H1 (cell line): ENCODE data around the gene OTUD4. TPM values are rescaled to one million over a fixed set of nuclear protein-coding genes. Genes with fewer than 3 reads are reported as not detected.

Source experiments
- CTCF ChIA-PET: fragments of 300-600 bp; sonication (Branson Sonifier 250); formaldehyde crosslinking; loops from one replicate; lab custom pipeline; 2021; ENCODE audit not compliant: partially characterized antibody; lab: Charles Lee
- POLR2A ChIA-PET: fragments of 300-600 bp; sonication (Branson Sonifier 250); formaldehyde crosslinking; loops from one replicate; lab custom pipeline; 2021; ENCODE audit warnings: inconsistent platforms; ENCODE audit not compliant: partially characterized antibody; lab: Charles Lee
- DNase-seq, 2 experiments: peaks; one replicate each; pipeline versions ENCODE4 v3.0.0 to v3.0.0-alpha.2; 2010 to 2022; ENCODE audit warnings: low spot score in 2 of 2, low read depth in 1 of 2, mixed read lengths in 1 of 2
- FAIRE-seq: peaks from 2 replicates; lab custom pipeline; 2011; peaks lifted over from hg19 to GRCh38; lab: Jason Lieb, UNC
- H2AFZ ChIP-seq: 2 replicates; pipeline ENCODE4 v1.8.1; 2012; ENCODE audit warnings: low read length, inconsistent platforms
- H2AK5ac ChIP-seq: 2 replicates; pipeline ENCODE4 v1.6.1; 2013; ENCODE audit warnings: low read depth, low read length
- H2BK120ac ChIP-seq: replicated peaks from 2 replicates; pipeline ENCODE3; 2013; ENCODE audit warnings: low read depth, low read length, inconsistent platforms
- H2BK12ac ChIP-seq: 2 replicates; pipeline ENCODE4 v1.6.1; 2013; ENCODE audit warnings: low read depth, low read length
- H2BK15ac ChIP-seq: 2 replicates; pipeline ENCODE4 v1.6.1; 2013; ENCODE audit warnings: low read length
- H2BK20ac ChIP-seq: 2 replicates; pipeline ENCODE4 v1.6.1; 2013; ENCODE audit warnings: low read length
- H2BK5ac ChIP-seq: 2 replicates; pipeline ENCODE4 v1.6.1; 2013; ENCODE audit warnings: low read depth, low read length
- H3K14ac ChIP-seq: 2 replicates; pipeline ENCODE4 v1.6.1; 2013; ENCODE audit warnings: inconsistent platforms; ENCODE audit not compliant: insufficient read length
- H3K18ac ChIP-seq: 2 replicates; pipeline ENCODE4 v1.6.1; 2013; ENCODE audit warnings: low read length; ENCODE audit errors: extremely low read depth
- H3K23ac ChIP-seq: 2 replicates; pipeline ENCODE4 v1.6.1; 2013; ENCODE audit warnings: inconsistent platforms; ENCODE audit not compliant: insufficient read length
- H3K23me2 ChIP-seq: 2 replicates; pipeline ENCODE4 v1.6.1; 2013; ENCODE audit warnings: low read depth, low read length
- H3K27ac ChIP-seq: 2 replicates; pipeline ENCODE4 v1.6.1; 2011; ENCODE audit warnings: low read depth, low read length, inconsistent platforms
- H3K27me3 ChIP-seq, 4 experiments: replicated peaks in 1 of 4; 1 replicate in 1 of 4; 2 replicates in 3 of 4; pipeline versions ENCODE4 v1.6.1 to v1.8.1; 2011 to 2013; ENCODE audit warnings: low read length in 3 of 4, mild to moderate bottlenecking in 3 of 4, inconsistent platforms in 2 of 4, mixed read lengths in 2 of 4, moderate library complexity in 1 of 4; ENCODE audit not compliant: control insufficient read depth in 3 of 4, insufficient read depth in 3 of 4; ENCODE audit errors: extremely low read depth in 1 of 4
- H3K36me3 ChIP-seq, 4 experiments: 2 replicates each; pipeline versions ENCODE4 v1.6.1 to v1.8.1; 2011 to 2013; ENCODE audit warnings: mild to moderate bottlenecking in 4 of 4, low read length in 3 of 4, moderate library complexity in 2 of 4, control low read depth in 1 of 4, inconsistent platforms in 1 of 4; ENCODE audit not compliant: insufficient read depth in 4 of 4, control insufficient read depth in 2 of 4
- H3K4ac ChIP-seq: replicated peaks from 2 replicates; pipeline ENCODE3; 2013; ENCODE audit warnings: low read length, low read depth, mixed read lengths, inconsistent platforms; ENCODE audit not compliant: insufficient read length
- H3K4me1 ChIP-seq, 4 experiments: replicated peaks in 1 of 4; 1 replicate in 1 of 4; 2 replicates in 3 of 4; pipeline versions ENCODE4 v1.6.1 to v1.8.1; 2011 to 2013; ENCODE audit warnings: low read length in 3 of 4, inconsistent platforms in 2 of 4, mixed read lengths in 1 of 4; ENCODE audit not compliant: insufficient read depth in 4 of 4, control insufficient read depth in 3 of 4
- H3K4me2 ChIP-seq, 2 experiments: 2 replicates each; pipeline versions ENCODE4 v1.6.1 to v1.8.1; 2011 to 2013; ENCODE audit warnings: low read depth in 2 of 2, low read length in 2 of 2, control low read depth in 1 of 2, inconsistent platforms in 1 of 2, mild to moderate bottlenecking in 1 of 2; ENCODE audit not compliant: insufficient read depth in 1 of 2
- H3K4me3 ChIP-seq, 4 experiments: fragments of 200-600, 300-600 bp in 1 of 4; sonication (generic), shearing (Covaris generic), sonication (Bioruptor Twin) in 1 of 4; 2 replicates each; pipeline versions ENCODE4 v1.5.1 to v1.8.1; 2011 to 2016; ENCODE audit warnings: low read length in 4 of 4, low read depth in 3 of 4, control low read depth in 2 of 4, inconsistent platforms in 2 of 4, mild to moderate bottlenecking in 2 of 4, mixed read lengths in 1 of 4, moderate library complexity in 1 of 4; ENCODE audit not compliant: insufficient read depth in 2 of 4; ENCODE audit errors: extremely low read depth in 1 of 4
- H3K56ac ChIP-seq: replicated peaks from 2 replicates; pipeline ENCODE3; 2013; ENCODE audit warnings: low read depth, mild to moderate bottlenecking, mixed read lengths, low read length, inconsistent platforms; ENCODE audit not compliant: insufficient read length
- H3K79me1 ChIP-seq: 2 replicates; pipeline ENCODE4 v1.6.1; 2013; ENCODE audit warnings: low read depth, low read length, control low read depth
- H3K79me2 ChIP-seq, 2 experiments: 2 replicates each; pipeline versions ENCODE4 v1.6.1 to v1.8.1; 2012 to 2013; ENCODE audit warnings: low read length in 2 of 2, mild to moderate bottlenecking in 2 of 2, inconsistent platforms in 1 of 2; ENCODE audit not compliant: insufficient read depth in 2 of 2, control insufficient read depth in 1 of 2
- H3K9ac ChIP-seq, 4 experiments: replicated peaks in 1 of 4; 1 replicate in 1 of 4; 2 replicates in 3 of 4; pipeline versions ENCODE4 v1.6.1 to v1.8.1; 2011 to 2013; ENCODE audit warnings: low read depth in 3 of 4, low read length in 3 of 4, control low read depth in 2 of 4, mild to moderate bottlenecking in 2 of 4, moderate library complexity in 2 of 4, inconsistent platforms in 1 of 4; ENCODE audit errors: extremely low read depth in 1 of 4
- H3K9me3 ChIP-seq, 2 experiments: 2 replicates each; pipeline versions ENCODE4 v1.6.1 to v1.8.1; 2012 to 2013; ENCODE audit warnings: mild to moderate bottlenecking in 2 of 2, moderate library complexity in 2 of 2, control low read depth in 1 of 2, inconsistent platforms in 1 of 2, low read depth in 1 of 2, low read length in 1 of 2, mixed read lengths in 1 of 2; ENCODE audit not compliant: insufficient read depth in 2 of 2
- H4K20me1 ChIP-seq, 2 experiments: replicated peaks in 1 of 2; 2 replicates each; pipeline versions ENCODE3 to v1.8.1; 2011 to 2013; ENCODE audit warnings: inconsistent platforms in 2 of 2, low read length in 2 of 2, mild to moderate bottlenecking in 1 of 2; ENCODE audit not compliant: insufficient read depth in 2 of 2, control insufficient read depth in 1 of 2
- H4K5ac ChIP-seq: 2 replicates; pipeline ENCODE4 v1.6.1; 2013; ENCODE audit warnings: low read length, low read depth, mixed read lengths, inconsistent platforms; ENCODE audit not compliant: insufficient read length
- H4K8ac ChIP-seq: 2 replicates; pipeline ENCODE4 v1.8.0; 2013; ENCODE audit warnings: mild to moderate bottlenecking, moderate library complexity, low read length, inconsistent platforms; ENCODE audit not compliant: insufficient read depth; ENCODE audit errors: extremely low read depth
- H4K91ac ChIP-seq: replicated peaks from 2 replicates; pipeline ENCODE3; 2013; ENCODE audit warnings: low read length, mixed read lengths, inconsistent platforms; ENCODE audit not compliant: insufficient read length
- BACH1 ChIP-seq: IDR thresholded peaks from 2 replicates; pipeline ENCODE4 v1.6.1; 2012; ENCODE audit warnings: low read length, improper control_type of control experiment
- FOSL1 ChIP-seq: IDR thresholded peaks from 2 replicates; pipeline ENCODE4 v1.6.1; 2011; ENCODE audit warnings: mild to moderate bottlenecking, low read depth, low read length, moderate library complexity; ENCODE audit not compliant: insufficient read depth
- HDAC6 ChIP-seq: IDR thresholded peaks from one replicate; pipeline ENCODE4 v1.7.1; 2012; ENCODE audit warnings: low read depth, mild to moderate bottlenecking, inconsistent platforms, low read length, moderate library complexity
- KDM1A ChIP-seq: fragments of 200-600, 300-600 bp; sonication (generic); IDR thresholded peaks from 2 replicates; pipeline ENCODE4 v1.7.1; 2016; ENCODE audit warnings: mild to moderate bottlenecking, low read length, borderline replicate concordance
- KDM5A ChIP-seq: fragments of 200-600 bp; IDR thresholded peaks from 2 replicates; pipeline ENCODE4 v1.7.1; 2012; ENCODE audit warnings: mild to moderate bottlenecking, low read length, inconsistent platforms, mixed read lengths
- POLR2A ChIP-seq, 2 experiments: IDR thresholded peaks; 1 replicate in 1 of 2; 2 replicates in 1 of 2; pipeline ENCODE4 v1.6.1; 2011; ENCODE audit warnings: low read depth in 2 of 2, low read length in 2 of 2, mild to moderate bottlenecking in 2 of 2; ENCODE audit errors: control extremely low read depth in 1 of 2
- USF2 ChIP-seq: IDR thresholded peaks from 2 replicates; pipeline ENCODE4 v1.6.1; 2011; ENCODE audit warnings: low read length, improper control_type of control experiment
- WGBS, 2 experiments: shearing (Covaris generic) in 1 of 2; methylation state at CpG; one replicate each; pipeline versions ENCODE4 v1.1.6 to v1.1.7; 2013 to 2015; ENCODE audit warnings: low lambda C conversion rate in 2 of 2, mixed read lengths in 2 of 2, inconsistent platforms in 1 of 2, low coverage in 1 of 2, missing lambda C conversion rate in 1 of 2; ENCODE audit not compliant: insufficient replicate concordance in 2 of 2, insufficient coverage in 1 of 2, insufficient read length in 1 of 2; ENCODE audit errors: extremely low coverage in 1 of 2, missing lambda C conversion rate in 1 of 2; 5-methylcytosine and 5-hydroxymethylcytosine counted together
- polyA plus RNA-seq, 7 experiments: library from polyadenylated mRNA; depleted of rRNA in 3 of 7; stranded (reverse) in 5 of 7; unstranded in 2 of 7; fragments of >200 nt in 5 of 7; fragments of 200-250 nt in 2 of 7; gene quantifications; 1 replicate in 5 of 7; 2 replicates in 1 of 7; 4 replicates in 1 of 7; pipeline versions ENCODE4 v1.2.1 to v1.2.3, GENCODE V29; 2011 to 2013; ENCODE audit warnings: missing spikeins in 2 of 7, mixed read lengths in 2 of 7
- total RNA-seq: library from RNA; stranded (reverse); fragmentation: NEBNext Ultra II Directional; extraction: Animal tissue kit (Norgen Biotek cat#: 25700); gene quantifications from 2 replicates; pipeline ENCODE4 v1.2.1, GENCODE V29; 2021

Gene OTUD4
- total and polyA plus RNA-seq, 2 of the 8 experiments (the other 6 are each of a cell fraction or from before 2014, with no cell fraction given) = 17.4 to 57.0 TPM

GRCh38 chr4:145182222-145182621 lies 1.8 kb upstream of the OTUD4 start:
- FAIRE-seq = no peak
- CTCF ChIA-PET = interaction anchor here (0.6 kb wide), 2 partner anchors 17 to 375 kb away, joined by 3 to 5 read pairs; no protein-coding TSS in a partner anchor

More at GRCh38 chr4:145182222-145182621, 1.8 kb upstream of the OTUD4 start:
- Histone ChIP-seq H3K4me2 (no peak overlapping the region), H3K4ac (no peak overlapping the region), H3K56ac (no peak overlapping the region), H3K79me2 (peaks cover 6 to 23% of the 10 kb centered on the region in 2 experiments; a peak in 3 of 4 replicates), H3K79me1 (no peaks in the 10 kb centered on the region), H3K23ac (no peak overlapping the region), H4K20me1 (peaks cover 0 to 2% of the 10 kb centered on the region in 2 experiments), H3K4me3 (no peak overlapping the region), H2BK12ac (no peak overlapping the region), H3K9ac (no peak overlapping the region), H2BK20ac (no peak overlapping the region), H3K14ac (no peak overlapping the region), H3K4me1 (peaks cover 0 to 3% (median 1%) of the 10 kb centered on the region in 4 experiments; a peak in 4 of 7 replicates), H2BK5ac (no peak overlapping the region), H4K91ac (no peak overlapping the region), H3K18ac (no peak overlapping the region), H2AFZ (no peak overlapping the region), H3K27ac (no peak overlapping the region)
- POLR2A ChIA-PET = interaction anchor here (0.6 to 2.2 kb wide), 3 partner anchors 10 to 711 kb away, joined by 3 to 5 read pairs (median 3); no protein-coding TSS in a partner anchor
- DNase-seq = no peak
- TF ChIP-seq KDM5A (no peak), FOSL1 (no peak), USF2 (no peak), POLR2A (IDR thresholded peaks at IDR 0.05; ENCODE audit: control extremely low read depth in 1 of 2, low read depth in 2 of 2, low read length in 2 of 2) (no peak), KDM1A (no peak), HDAC6 (no peak), BACH1 (no peak)
- TF ChIP-seq, all 59 proteins: peak for 0
- no peaks in the 10 kb centered on the region for H3K27me3 ChIP-seq
- H2BK120ac ChIP-seq = no peak overlapping the region
- no peak overlapping the region for H2AK5ac ChIP-seq
- H3K23me2 ChIP-seq = peaks cover 12% of the 10 kb centered on the region
- H4K8ac ChIP-seq = no peak overlapping the region
- H3K9me3 ChIP-seq = no peaks in the 10 kb centered on the region
- no peak overlapping the region for H2BK15ac ChIP-seq
- no peaks in the 10 kb centered on the region for H3K36me3 ChIP-seq
- no peak overlapping the region for H4K5ac ChIP-seq
- 84% methylated on average over 2 of the region's 2 CpGs; no CpG with 5 or more reads in 1 of the 2 experiments for WGBS, 2 experiments
